GM04504 (cell line): Measurements from ENCODE around the gene PSMC2.
A peak's percentile ranks its signal among the peaks of the same experiment; 100 is the strongest.

ENCODE experiments used
- DNase-seq: peaks from one replicate; pipeline ENCODE4 v3.0.0-alpha.2; 2012; ENCODE audit warnings: low read depth

The PSMC2 gene

DNA sequence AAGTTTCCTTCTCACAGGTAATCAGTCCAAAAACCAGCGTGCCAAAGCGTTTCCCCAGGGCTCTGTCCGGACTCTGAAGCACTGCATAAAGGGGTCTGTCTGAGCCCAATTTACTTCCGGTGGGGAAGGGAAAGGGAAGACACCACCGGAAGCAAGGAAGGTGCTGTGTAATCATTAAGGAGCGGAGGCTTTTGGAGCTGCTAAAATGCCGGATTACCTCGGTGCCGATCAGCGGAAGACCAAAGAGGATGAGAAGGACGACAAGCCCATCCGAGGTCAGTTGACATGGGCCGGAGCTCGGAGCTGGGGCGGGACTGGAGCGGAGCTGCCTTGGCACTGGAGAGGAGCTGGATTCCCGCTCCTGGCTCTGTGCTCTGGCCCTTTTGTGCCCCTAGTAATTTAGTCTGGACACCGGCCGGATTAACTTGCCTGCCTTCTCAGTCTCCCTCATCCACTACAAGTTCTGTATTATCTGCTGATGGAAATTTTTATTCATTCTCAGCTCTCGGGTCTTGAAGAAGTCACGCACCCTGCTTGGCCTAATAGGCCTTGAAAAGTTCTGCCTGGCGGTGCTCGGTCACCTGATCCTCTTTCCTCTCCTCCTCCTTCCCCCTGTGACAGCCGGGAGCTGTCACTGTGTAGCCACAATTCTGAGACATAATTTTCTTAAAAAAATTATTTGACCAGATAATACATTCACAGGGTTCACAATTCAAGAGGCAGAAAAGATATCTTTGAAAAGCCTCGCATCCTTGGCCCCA, at the start of gene PSMC2:
PSMC2 (plus strand) TSS at position 137 of the 761 bp plus-strand sequence; CDS start at position 206, 69 bp downstream.
- peak; percentile 82 for DNase-seq

DNA sequence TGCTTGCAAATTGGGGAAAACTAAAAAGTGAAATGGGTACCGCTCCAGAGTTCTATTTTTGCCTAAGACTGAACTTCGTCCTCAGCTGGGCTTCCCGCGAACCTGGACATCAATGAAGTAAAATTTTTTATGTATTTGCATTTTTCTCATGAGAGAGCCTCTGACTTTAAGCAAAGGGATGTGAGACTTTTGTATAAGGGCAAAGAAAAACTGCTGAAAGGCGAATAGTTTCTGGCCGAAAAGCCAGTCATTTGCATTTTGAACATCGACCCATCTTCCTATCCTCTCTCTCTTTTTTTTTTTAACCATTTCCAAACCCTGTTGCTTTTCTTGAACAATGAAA, 49.6 kb upstream of the PSMC2 start:
- DNase-seq: no peak

DNA sequence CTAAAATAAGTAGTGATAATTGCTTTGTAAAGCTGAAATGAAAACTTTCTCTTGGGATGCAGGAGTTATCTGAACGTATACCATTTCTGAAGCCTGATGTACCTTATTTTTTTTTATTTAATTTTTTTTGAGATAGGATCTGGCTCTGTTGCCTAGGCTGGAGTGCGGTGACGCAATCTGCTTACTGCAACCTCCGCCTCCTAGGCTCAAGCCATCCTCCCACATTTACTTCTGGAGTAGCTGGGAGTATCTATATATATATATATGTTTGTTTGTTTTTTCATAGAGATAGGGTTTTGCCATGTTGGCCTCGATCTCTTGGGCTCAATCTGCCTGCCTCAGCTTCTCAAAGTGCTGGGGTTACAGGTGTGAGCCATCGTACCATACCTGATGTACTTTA, 47.8 kb upstream of the PSMC2 start:
- no peak for DNase-seq

DNA sequence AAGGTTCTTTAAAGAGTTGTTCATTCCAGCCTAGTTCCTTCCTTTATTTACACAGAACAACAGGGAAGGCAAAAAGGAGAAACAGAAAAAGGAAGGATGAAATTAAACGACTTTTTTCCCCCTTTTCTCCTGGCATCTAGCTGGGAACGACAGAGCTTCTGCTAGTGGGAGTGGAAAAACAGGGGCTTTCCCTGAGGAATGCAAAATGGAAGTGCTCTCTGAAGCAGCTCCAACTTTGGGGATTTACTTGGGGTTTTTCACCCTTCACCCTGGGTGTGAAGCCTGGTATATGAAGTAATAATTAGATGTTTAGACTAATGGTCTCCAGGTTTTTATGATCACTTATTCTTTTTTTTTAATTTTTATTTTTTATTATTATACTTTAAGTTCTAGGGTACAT, 46.0 kb upstream of the PSMC2 start:
- no peak for DNase-seq

DNA sequence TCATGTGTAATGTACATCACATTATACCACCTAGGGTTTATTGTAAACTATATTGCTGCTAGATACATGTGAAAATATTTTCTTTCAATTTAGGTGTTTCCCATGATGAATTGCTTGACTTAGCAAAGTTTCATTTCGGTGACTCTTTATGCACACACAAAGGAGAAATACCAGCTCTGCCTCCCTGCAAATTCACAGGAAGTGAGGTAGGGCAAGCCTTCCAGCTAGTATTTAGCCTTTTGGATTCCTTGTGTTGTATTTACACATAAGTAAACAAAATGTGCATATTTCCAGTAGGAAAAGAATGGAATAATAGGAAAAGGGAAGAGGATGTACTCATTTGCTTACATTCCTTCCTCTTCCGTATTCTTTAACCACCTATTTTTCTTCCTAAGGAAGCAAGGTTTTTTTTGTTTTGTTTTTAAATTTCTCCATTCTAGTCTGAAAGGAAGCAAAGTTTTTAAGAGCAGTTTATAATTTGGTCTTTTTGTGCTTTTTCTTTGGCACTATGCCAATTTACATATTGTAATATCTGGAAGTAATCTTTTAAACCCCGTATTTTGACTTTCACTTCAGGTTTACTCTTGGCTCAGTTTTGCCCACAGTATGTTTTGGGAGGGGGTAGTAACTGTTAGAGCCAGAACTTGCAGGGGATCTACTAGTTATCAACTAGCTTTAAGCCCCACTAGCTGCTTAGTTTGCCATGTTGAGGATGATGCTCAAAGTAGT, 39.8 kb upstream of the PSMC2 start:
- no peak for DNase-seq

DNA sequence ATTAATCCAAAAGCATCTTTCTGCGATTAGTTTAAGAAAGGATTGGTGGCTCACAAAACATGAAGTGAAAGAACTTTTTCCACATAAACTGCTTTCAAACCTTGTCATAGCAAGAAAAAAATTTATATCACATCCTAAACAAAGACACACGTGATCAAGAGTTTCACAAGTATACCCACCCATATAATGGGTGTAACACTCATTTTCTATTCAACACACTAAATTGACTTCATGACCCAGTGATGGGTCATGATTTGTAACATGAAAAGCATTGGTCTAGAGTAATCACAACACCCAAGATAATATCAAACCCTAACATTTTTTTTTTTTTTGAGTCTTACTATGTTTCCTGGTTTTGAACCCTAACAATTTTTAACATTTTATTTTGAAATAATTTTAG, 32.6 kb upstream of the PSMC2 start:
- no peak for DNase-seq

DNA sequence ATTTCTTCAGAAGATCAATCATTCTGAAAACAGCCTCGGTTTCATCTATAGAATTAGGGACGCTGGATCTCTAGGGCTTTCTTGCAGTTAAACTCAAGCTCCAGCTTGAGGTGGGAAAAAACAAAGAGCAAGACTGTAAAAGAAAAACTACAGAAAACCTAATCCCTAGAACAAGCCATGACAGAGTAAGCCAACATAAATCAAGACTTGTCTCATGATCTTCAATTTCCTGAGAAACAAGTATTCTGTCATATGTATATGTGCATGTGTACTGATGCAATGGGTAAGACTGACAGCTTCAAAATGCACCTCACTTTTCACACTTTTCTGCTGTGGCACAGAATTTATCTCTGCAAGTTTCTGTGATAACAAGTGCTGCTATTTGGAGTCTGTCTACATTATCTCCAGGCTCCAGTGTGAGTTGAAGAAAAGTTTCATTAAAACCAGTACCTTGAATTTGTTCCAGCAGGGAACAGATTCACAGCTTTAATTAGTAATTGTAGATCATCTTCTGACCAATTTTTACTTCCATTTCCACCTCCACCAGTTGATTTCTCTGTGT, 31.0 kb upstream of the PSMC2 start:
- no peak for DNase-seq

DNA sequence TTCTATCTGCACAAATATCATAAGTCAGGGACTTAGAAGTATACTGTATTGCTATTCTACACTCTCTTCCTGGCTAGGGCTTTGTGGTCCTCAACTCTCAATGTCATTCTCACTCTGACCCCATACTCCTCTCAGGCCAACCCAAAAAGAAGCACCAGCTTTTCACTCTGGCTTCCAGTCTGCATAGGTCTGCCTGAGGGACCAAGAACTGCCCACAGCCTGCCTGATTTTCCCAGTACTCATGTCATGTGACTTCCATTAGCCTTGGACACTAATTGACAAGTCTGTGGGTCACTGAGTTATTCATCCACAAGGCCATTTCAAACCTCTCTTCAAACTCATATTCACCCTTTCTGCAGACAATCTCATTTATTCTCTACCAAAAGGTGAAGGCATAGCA, 30.4 kb upstream of the PSMC2 start:
- DNase-seq: no peak

DNA sequence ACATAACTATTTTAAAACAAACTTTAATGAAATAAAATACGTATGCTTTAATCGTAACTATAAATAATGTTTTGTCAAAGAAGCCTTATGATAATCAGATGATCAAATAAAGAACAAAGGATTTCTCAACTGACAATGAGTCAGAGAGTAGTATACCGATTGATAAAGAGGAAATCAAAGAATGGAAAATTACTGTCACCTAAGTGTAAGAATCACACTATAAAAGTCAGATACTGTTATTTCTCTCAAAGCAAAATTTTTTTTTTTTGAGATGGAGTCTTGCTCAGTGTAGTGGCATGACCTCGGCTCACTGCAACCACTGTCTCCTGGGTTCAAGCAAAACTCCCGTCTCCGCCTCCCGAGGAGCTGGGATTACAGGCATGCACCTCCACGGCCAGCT, 21.7 kb upstream of the PSMC2 start:
- DNase-seq: no peak

DNA sequence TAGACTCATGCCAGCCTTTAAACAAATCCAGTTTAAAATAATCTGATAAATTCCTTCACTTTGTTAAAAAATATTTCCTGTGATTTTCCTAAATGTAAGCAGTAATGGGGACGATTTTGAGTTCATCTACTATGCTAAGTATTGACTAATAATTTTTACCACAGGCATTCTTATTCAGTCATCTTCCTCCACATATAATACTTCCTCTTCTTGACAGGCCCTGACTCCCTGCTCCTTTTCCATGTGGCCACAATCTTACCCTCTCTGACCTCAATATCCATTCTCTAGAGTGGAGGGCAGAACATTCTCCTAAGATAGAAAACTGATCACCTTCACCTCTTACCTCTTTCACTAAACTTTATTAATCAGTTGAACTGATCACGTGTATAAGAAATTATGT, 10.7 kb upstream of the PSMC2 start:
- no peak for DNase-seq

DNA sequence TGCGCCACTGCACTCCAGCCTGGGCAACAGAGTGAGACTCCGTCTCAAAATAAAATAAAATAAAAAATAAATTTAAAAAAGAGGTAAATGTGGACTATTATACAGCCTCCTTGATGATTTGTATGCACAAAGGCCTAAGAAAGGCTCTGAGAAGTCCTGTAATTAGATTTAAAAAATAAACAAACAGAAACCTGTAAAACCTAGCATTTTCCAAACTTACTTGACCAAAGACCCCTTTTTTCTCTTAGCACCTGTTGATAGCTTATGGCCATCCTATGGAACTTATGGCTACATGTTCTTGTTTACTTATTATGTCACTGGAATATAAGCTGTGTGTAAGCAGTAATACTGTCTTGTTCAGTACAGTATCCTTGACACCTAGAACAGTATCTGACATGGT, 8.6 kb upstream of the PSMC2 start:
- DNase-seq: no peak

DNA sequence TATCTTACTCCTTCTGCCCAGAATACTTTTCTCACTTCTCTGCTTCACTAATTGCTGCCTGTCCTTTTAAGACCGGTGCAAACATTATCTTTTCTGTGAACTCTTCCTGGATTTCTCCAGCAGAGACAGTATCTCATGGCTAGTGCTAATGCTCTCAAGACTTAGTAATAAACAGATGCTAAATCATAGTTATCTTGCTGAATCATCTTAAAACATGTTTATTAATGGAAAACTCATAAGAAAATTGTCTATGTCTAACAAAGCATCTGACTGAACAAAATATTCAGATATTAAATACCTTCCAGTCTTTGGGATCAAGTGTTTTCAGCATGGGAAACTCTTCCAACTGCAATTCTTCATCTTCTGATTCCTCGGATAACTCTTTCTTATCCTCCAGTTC, 6.0 kb upstream of the PSMC2 start:
- no peak for DNase-seq

DNA sequence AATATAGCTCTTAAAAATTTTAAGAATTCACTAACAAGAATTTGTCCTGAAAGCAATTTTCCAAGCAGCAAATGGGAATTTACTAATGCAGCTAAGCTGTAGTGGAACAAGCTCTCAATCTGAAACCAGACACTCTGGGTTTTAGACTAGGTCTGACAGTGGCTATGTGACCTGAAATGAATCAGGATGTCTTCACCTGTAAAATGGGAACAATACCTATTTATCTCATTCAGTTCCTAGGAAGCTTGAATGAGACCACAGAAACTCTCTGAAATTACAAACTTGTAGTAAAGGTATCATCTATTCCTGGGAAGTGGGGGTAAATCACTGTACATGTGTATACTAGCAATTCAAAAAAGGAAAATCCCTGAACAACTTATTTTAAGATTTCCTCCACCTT, 4.1 kb upstream of the PSMC2 start:
- no peak for DNase-seq

DNA sequence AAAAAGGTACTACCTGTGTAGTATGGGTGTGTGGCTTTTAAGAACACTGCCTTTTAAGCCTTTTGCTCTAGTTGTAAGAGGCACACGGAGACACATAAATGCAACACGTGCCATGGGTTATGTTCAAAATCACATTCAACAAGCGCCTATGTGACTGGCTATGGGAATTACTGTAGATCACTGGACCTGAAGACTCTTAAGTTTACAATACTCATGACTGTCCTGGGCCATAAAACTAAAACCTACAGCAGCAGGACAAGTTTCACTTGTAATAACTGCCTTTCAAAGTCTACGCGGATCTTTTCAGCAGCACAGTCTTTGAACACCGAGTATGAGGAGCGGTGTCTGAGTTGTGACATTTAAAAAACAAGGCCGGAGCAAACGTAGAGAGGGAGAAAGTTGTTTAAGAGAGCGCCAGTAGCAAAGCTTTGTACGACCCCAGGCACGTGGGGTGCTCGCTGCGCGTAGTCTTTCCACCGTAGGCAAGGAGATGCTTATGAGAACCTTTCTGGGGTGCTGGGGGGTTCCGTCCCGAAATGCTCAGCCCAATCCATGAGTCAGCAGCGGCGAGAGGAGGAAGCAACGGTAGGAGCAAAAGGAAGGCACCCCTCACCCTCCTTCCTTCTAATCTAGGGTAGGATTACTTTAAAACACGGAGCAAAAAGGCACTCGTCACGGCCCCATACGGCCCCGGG, 3.5 kb upstream of the PSMC2 start:
- peak; percentile 6 for DNase-seq

DNA sequence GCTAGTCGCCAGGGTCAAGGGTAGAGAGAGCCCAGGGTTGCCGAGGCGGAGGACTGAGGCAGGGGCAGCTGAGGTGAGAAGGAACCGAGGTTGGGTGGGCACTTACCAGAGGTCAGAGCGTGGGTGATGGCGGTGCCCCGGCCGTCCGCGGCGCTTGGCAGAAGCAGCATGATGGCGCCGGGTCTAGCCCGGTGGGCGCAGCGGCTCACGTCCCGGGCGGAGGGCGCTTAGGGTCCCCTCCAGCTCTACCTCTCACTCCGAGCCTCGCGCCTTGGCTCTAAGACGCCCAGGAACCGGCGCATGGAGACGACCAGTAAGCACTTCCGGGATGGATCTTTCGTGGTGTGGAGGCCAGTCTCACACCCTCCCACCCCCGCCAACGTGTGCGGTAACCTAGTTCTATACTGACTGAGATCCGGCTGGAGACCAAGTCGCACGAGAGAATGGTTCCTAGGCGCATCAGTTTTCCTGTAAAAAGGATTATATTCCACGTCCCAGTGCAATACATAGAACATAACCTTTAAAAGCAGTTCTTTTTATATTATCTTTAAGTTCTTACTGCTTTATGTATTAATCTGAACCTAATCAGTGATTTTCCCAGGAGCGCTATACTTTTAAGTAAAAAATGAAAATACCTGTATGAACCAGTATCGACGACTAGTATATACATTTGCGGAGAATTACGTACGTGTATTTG, 2.8 kb upstream of the PSMC2 start, which contains the start of gene DNAJC2:
DNAJC2 (minus strand) TSS at position 315 of the 697 bp plus-strand sequence; CDS start at position 170, 145 bp downstream.
- peak; percentile 83 for DNase-seq

DNA sequence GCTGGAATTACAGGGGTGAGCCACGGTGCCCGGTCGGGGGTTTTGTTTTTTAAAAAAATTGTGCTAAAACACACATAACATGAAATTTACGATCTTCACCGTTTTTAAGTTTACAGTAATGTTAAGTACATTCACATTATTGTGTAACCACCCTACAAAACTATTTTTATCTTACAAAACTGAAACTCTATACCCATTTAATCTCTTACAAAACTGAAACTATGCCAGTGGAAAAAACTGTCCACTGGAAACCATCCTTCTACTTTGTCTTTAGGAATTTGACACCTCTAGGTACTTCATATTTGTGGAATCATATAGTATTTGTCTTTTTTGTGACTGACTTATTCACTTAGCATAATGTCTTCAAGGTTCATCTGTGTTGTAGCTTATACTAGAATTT, 1.0 kb upstream of the PSMC2 start:
- DNase-seq: no peak

DNA sequence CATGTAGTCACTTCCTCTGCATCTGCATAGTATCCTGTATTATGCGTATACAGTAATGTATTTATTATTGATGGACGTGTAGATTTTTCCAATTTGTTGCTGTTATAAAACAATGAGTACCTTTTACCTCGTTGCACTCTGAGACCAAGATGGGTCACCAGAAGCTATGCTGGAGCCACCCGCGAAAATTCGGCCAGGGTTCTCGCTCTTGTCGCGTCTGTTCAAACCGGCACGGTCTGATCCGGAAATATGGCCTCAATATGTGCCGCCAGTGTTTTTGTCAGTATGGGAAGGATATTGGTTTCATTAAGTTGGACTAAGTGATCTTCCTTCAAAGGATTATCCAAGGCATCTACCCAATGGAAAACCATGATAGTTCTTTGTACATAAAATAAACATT, 1.0 kb downstream of the PSMC2 start:
- no peak for DNase-seq

DNA sequence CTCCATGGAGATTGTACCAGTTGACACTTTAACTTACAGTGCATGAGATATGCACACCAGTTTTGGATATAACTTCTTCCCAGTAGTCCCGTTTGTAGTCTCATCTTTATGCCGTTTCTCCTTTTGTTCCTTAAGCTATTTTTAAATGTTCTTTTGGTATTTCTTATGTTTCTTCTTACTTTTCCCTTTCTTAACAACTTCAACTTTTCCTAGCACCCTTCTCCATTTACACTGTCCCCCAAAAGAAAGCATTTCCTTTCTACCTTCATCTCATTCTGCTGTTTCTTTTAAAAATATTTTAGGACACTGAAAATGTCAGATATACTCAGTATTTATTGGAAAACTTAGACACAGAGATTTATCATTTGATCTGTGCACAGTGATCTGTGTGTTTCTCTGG, 1.5 kb downstream of the PSMC2 start:
- DNase-seq: no peak

DNA sequence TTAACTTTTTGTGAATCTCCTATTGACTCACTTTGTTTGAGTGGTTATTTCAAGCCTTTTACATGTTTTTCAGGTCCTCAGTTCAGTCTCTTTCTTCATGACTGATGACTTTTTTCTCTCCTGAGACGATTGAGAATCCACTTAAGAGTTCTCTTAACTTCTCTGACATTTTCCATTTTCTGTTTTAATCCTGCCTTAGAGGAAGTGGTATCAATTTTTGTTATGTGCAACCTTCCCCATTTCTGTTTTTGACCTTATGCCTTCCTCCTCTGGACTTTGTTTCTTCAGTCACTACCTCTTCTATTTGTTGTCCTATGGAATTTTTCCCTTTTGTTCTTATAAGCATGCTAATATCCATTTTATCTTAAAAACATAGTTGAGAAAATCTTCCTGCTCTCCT, 2.4 kb downstream of the PSMC2 start:
- DNase-seq: no peak

DNA sequence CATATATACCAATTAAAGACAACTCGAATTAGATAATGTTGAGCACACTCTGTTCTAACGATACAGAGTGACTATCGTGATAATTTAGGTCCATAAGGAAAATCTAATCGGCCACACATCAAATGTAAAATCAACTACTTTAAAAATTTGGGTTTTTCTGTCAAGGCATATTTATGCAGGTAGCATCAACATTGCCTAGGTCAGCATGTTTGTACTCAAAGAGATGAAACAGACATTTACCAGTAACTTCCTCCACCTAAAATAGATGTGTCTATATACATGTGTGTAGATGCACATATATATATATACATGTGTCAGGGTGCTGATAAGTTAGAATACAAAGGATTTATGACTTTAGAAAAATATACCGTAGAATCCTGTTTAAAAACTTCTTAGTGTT, 22.0 kb downstream of the PSMC2 start:
- no peak for DNase-seq

DNA sequence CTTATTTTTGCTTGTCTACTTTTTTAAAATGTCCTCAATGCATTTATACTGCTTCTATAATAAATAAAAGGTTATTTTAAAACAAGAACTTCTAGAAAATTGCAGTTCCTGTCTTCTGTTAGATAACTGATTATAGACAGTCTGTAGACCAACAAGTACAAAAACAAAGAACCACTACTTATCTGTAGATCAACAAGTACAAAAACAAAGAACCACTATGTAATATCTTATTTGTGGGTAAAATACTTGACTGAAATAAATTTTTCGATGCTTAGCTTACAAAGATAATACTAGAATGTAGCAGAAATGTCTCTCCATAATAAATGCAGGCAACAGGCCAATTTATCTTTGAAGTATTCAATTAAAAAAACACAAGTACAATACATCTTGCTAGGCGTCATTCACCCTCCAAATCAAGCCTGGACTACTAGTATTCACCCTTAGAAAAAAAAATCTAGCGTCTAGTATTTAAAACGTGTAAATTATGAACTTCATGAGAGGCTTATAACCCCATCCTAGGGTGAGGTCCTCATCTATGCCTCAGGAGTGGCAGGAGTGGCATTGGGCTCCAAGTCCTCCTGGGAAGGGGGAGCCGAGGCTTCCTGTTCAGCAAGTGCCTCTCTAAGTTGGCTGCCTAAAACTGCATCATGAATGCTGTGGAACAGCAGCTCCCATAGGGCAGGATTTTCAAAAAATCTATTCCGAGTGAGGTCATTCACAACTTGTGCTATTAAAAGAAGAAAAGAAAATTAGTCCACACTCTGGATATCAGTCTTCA, 26.6 kb downstream of the PSMC2 start:
- no peak for DNase-seq
